HEK293T (cell line): ENCODE results near the gene BBS9.

ENCODE experiments used
- CTCF ChIA-PET: fragments of 350-600 bp; formaldehyde crosslinking; extraction: SDS; loops from one replicate; lab custom pipeline; 2021; ENCODE audit warnings: antibody characterized with exemption, inconsistent platforms; lab: Yijun Ruan, JAX
- POLR2A ChIA-PET: fragments of 350-600 bp; formaldehyde crosslinking; extraction: SDS; loops from one replicate; lab custom pipeline; 2020; ENCODE audit warnings: antibody characterized with exemption, inconsistent platforms; lab: Yijun Ruan, JAX
- DNase-seq: peaks from one replicate; pipeline ENCODE4 v3.0.0; 2012; ENCODE audit warnings: mixed read lengths; ENCODE audit errors: extremely low spot score
- ARNT ChIP-seq: fragments of 450-650 bp; IDR thresholded peaks from 2 replicates; pipeline ENCODE4 v1.6.1; 2017; ENCODE audit warnings: mild to moderate bottlenecking
- BHLHE40 ChIP-seq: fragments of 450-650 bp; IDR thresholded peaks from 2 replicates; pipeline ENCODE4 v1.6.1; 2016; ENCODE audit warnings: mild to moderate bottlenecking, moderate library complexity, borderline replicate concordance
- CTBP1 ChIP-seq: fragments of 450-650 bp; IDR thresholded peaks from 2 replicates; pipeline ENCODE4 v1.6.1; 2016; ENCODE audit warnings: borderline replicate concordance
- ELF4 ChIP-seq: fragments of 450-650 bp; IDR thresholded peaks from 2 replicates; pipeline ENCODE4 v1.6.1; 2017; ENCODE audit warnings: antibody characterized with exemption
- FOXA1 ChIP-seq: fragments of 450-650 bp; IDR thresholded peaks from 2 replicates; pipeline ENCODE4 v1.6.1; 2016; ENCODE audit warnings: mild to moderate bottlenecking
- FOXK2 ChIP-seq: fragments of 450-650 bp; IDR thresholded peaks from 2 replicates; pipeline ENCODE4 v1.6.1; 2016; ENCODE audit warnings: mild to moderate bottlenecking
- FOXM1 ChIP-seq: fragments of 450-650 bp; IDR thresholded peaks from 2 replicates; pipeline ENCODE4 v1.6.1; 2017; ENCODE audit warnings: mild to moderate bottlenecking, borderline replicate concordance
- HDGF ChIP-seq: fragments of 450-650 bp; IDR thresholded peaks from 2 replicates; pipeline ENCODE4 v1.6.1; 2017; ENCODE audit warnings: antibody characterized with exemption, borderline replicate concordance
- L3MBTL2 ChIP-seq: fragments of 450-650 bp; conservative IDR thresholded peaks from 2 replicates; pipeline ENCODE4 v1.6.1; 2016; ENCODE audit warnings: mild to moderate bottlenecking
- LEF1 ChIP-seq: fragments of 450-650 bp; IDR thresholded peaks from 2 replicates; pipeline ENCODE4 v1.6.1; 2017; ENCODE audit warnings: mild to moderate bottlenecking, borderline replicate concordance
- NFRKB ChIP-seq: fragments of 450-650 bp; IDR thresholded peaks from 2 replicates; pipeline ENCODE4 v1.6.1; 2016; ENCODE audit warnings: mild to moderate bottlenecking, moderate library complexity
- PKNOX1 ChIP-seq: fragments of 450-650 bp; IDR thresholded peaks from 2 replicates; pipeline ENCODE4 v1.6.1; 2016
- SP1 ChIP-seq: fragments of 450-650 bp; IDR thresholded peaks from 2 replicates; pipeline ENCODE4 v1.6.1; 2017
- SUZ12 ChIP-seq: fragments of 450-650 bp; IDR thresholded peaks from 2 replicates; pipeline ENCODE4 v1.6.1; 2016; ENCODE audit warnings: mild to moderate bottlenecking
- TARDBP ChIP-seq: fragments of 450-650 bp; IDR thresholded peaks from 2 replicates; pipeline ENCODE4 v1.6.1; 2016
- ZNF384 ChIP-seq: fragments of 450-650 bp; IDR thresholded peaks from 2 replicates; pipeline ENCODE4 v1.6.1; 2016

BBS9 gene

GRCh38 chr7:33645104-33645503 lies 515.7 kb downstream of the BBS9 start:
- no peak for DNase-seq
- TF ChIP-seq FOXM1: no peak
- no peak for TF ChIP-seq CTBP1
- TF ChIP-seq ZNF384: no peak
- no peak for TF ChIP-seq SP1
- no peak for TF ChIP-seq NFRKB
- no peak for TF ChIP-seq SUZ12
- TF ChIP-seq ARNT: no peak
- TF ChIP-seq ELF4: no peak
- no peak for TF ChIP-seq HDGF
- TF ChIP-seq PKNOX1: no peak
- TF ChIP-seq BHLHE40: no peak
- no peak for TF ChIP-seq FOXK2
- TF ChIP-seq L3MBTL2: no peak
- POLR2A ChIA-PET: no interaction called here
- CTCF ChIA-PET: no interaction called here

GRCh38 chr7:33646166-33646565 lies 516.8 kb downstream of the BBS9 start:
- no peak for DNase-seq
- CTCF ChIA-PET: no interaction called here
- POLR2A ChIA-PET: no interaction called here
- TF ChIP-seq ELF4: no peak
- TF ChIP-seq PKNOX1: no peak
- no peak for TF ChIP-seq ZNF384

GRCh38 chr7:33646891-33647391 lies 517.6 kb downstream of the BBS9 start:
- ChIA-PET POLR2A (no interaction called here), CTCF (no interaction called here)
- no peak for DNase-seq
- no peak for TF ChIP-seq ELF4
- no peak for TF ChIP-seq LEF1
- no peak for TF ChIP-seq SUZ12
- no peak for TF ChIP-seq BHLHE40
- no peak for TF ChIP-seq CTBP1
- no peak for TF ChIP-seq ARNT
- TF ChIP-seq FOXA1: no peak
- no peak for TF ChIP-seq ZNF384

GRCh38 chr7:33649476-33650441 lies 520.4 kb downstream of the BBS9 start:
- TF ChIP-seq SUZ12: no peak
- TF ChIP-seq PKNOX1: no peak
- TF ChIP-seq FOXK2: no peak
- no peak for TF ChIP-seq FOXA1
- TF ChIP-seq HDGF: no peak
- TF ChIP-seq FOXM1: no peak
- DNase-seq: no peak
- ChIA-PET POLR2A (no interaction called here), CTCF (interaction anchor here (0.6 kb wide), 1 partner anchor 250 kb away, joined by 3 read pairs; no protein-coding TSS in a partner anchor)

GRCh38 chr7:33650828-33651227 lies 521.5 kb downstream of the BBS9 start:
- ChIA-PET POLR2A (no interaction called here), CTCF (no interaction called here)
- no peak for DNase-seq
- TF ChIP-seq FOXA1: no peak
- TF ChIP-seq TARDBP: no peak
- TF ChIP-seq FOXM1: no peak
- TF ChIP-seq L3MBTL2: no peak
- no peak for TF ChIP-seq SP1
- no peak for TF ChIP-seq FOXK2
- TF ChIP-seq HDGF: no peak
- no peak for TF ChIP-seq SUZ12
- TF ChIP-seq LEF1: no peak
- no peak for TF ChIP-seq NFRKB
- no peak for TF ChIP-seq ELF4
- no peak for TF ChIP-seq BHLHE40
- TF ChIP-seq ARNT: no peak

GRCh38 chr7:33651998-33652515 lies 522.7 kb downstream of the BBS9 start:
- ChIA-PET CTCF (no interaction called here), POLR2A (no interaction called here)
- TF ChIP-seq ELF4 (no peak), FOXM1 (no peak), TARDBP (no peak), LEF1 (no peak), CTBP1 (no peak), PKNOX1 (no peak), NFRKB (no peak)
- no peak for DNase-seq
